HepG2 (cell line): ENCODE measurements around the gene DNAJC12. TPM values are rescaled to one million over a fixed set of nuclear protein-coding genes. Genes with fewer than 3 reads are reported as not detected.

Experiments
- ARID2 ChIP-seq: sonication (generic); formaldehyde crosslinking; IDR thresholded peaks from 2 replicates; pipeline ENCODE4 v1.8.1; 2022; ENCODE audit warnings: mild to moderate bottlenecking, missing genetic modification reagents, borderline replicate concordance
- GZF1 ChIP-seq: sonication (generic); formaldehyde crosslinking; IDR thresholded peaks from 2 replicates; pipeline ENCODE4 v1.5.1; 2020; ENCODE audit warnings: mild to moderate bottlenecking, missing genetic modification reagents
- KLF16 ChIP-seq, 2 experiments: sonication (generic) in 1 of 2; formaldehyde crosslinking in 1 of 2; IDR thresholded peaks; 2 replicates each; pipeline versions ENCODE4 v1.6.1 to v1.8.0; 2016 to 2023; ENCODE audit warnings: missing genetic modification reagents in 2 of 2, missing compliant biosample characterization in 1 of 2
- MAZ ChIP-seq, 2 experiments: sonication (generic) in 1 of 2; formaldehyde crosslinking in 1 of 2; IDR thresholded peaks; 2 replicates each; pipeline versions ENCODE4 v1.5.0 to v1.6.1; 2012 to 2020; ENCODE audit warnings: low read depth in 2 of 2, mild to moderate bottlenecking in 2 of 2, borderline replicate concordance in 1 of 2, improper control_type of control experiment in 1 of 2, low read length in 1 of 2, missing genetic modification reagents in 1 of 2, moderate library complexity in 1 of 2
- NFATC3 ChIP-seq: sonication (generic); formaldehyde crosslinking; IDR thresholded peaks from 2 replicates; pipeline ENCODE4 v1.5.1; 2020; ENCODE audit warnings: mild to moderate bottlenecking, missing genetic modification reagents
- SALL1 ChIP-seq: sonication (generic); formaldehyde crosslinking; IDR thresholded peaks from 2 replicates; pipeline ENCODE4 v1.8.0; 2022; ENCODE audit warnings: mild to moderate bottlenecking, missing genetic modification reagents
- SAP130 ChIP-seq: IDR thresholded peaks from 2 replicates; pipeline ENCODE4 v1.6.1; 2016; ENCODE audit warnings: low read depth
- SMC3 ChIP-seq: IDR thresholded peaks from 2 replicates; pipeline ENCODE4 v1.6.1; 2011; ENCODE audit warnings: low read length, improper control_type of control experiment
- SRF ChIP-seq: IDR thresholded peaks from 2 replicates; pipeline ENCODE4 v1.6.1; 2011; ENCODE audit warnings: mild to moderate bottlenecking, low read depth, low read length, moderate library complexity
- THYN1 ChIP-seq: sonication (generic); formaldehyde crosslinking; IDR thresholded peaks from 2 replicates; pipeline ENCODE4 v1.8.1; 2023; ENCODE audit warnings: low read depth, mild to moderate bottlenecking, moderate library complexity, missing genetic modification reagents, borderline replicate concordance
- ZNF34 ChIP-seq: sonication (generic); formaldehyde crosslinking; IDR thresholded peaks from 2 replicates; pipeline ENCODE4 v1.4.0; 2020; ENCODE audit warnings: mild to moderate bottlenecking, missing genetic modification reagents, borderline replicate concordance
- ZNF605 ChIP-seq: sonication (generic); formaldehyde crosslinking; IDR thresholded peaks from 2 replicates; pipeline ENCODE4 v1.8.0; 2022; ENCODE audit warnings: mild to moderate bottlenecking, missing genetic modification reagents
- ZNF766 ChIP-seq: sonication (generic); formaldehyde crosslinking; IDR thresholded peaks from 2 replicates; pipeline ENCODE4 v1.5.0; 2020; ENCODE audit warnings: missing genetic modification reagents, borderline replicate concordance
- polyA plus RNA-seq, 8 experiments: library from polyadenylated mRNA; depleted of rRNA in 3 of 8; stranded (reverse) in 7 of 8; unstranded in 1 of 8; fragments of >200 nt; fragmentation: Illumina TruSeq in 4 of 8; extraction: Trizol in 4 of 8; gene quantifications; 2 replicates each; pipeline versions ENCODE4 v1.2.1 to v1.2.3, GENCODE V29; 2011 to 2016; ENCODE audit warnings: low read depth in 4 of 8, missing spikeins in 1 of 8, mixed read lengths in 1 of 8; ENCODE audit not compliant: insufficient read depth in 1 of 8
- total RNA-seq, 5 experiments: library from RNA; depleted of rRNA; stranded (reverse); fragments of >200 nt; fragmentation: Illumina TruSeq; extraction: Trizol; gene quantifications; 2 replicates each; pipeline ENCODE4 v1.2.3, GENCODE V29; 2016; ENCODE audit warnings: low read depth in 1 of 5
- TF ChIP-seq, protein P1 (sequence below): sonication (generic); formaldehyde crosslinking; IDR thresholded peaks from 2 replicates; pipeline ENCODE4 v1.8.1; 2023; ENCODE audit warnings: mild to moderate bottlenecking, missing genetic modification reagents
- TF ChIP-seq, protein P2 (sequence below): sonication (generic); formaldehyde crosslinking; IDR thresholded peaks from 2 replicates; pipeline ENCODE4 v1.4.0; 2020; ENCODE audit warnings: missing genetic modification reagents, borderline replicate concordance
- TF ChIP-seq, protein P3 (sequence below): IDR thresholded peaks from 2 replicates; pipeline ENCODE4 v1.6.1; 2016; ENCODE audit warnings: mild to moderate bottlenecking, missing biosample characterization, missing genetic modification reagents
- TF ChIP-seq, protein P4 (sequence below): IDR thresholded peaks from 2 replicates; pipeline ENCODE4 v1.6.1; 2016; ENCODE audit warnings: low read depth, control low read depth
- TF ChIP-seq, protein P5 (sequence below): sonication (generic); formaldehyde crosslinking; IDR thresholded peaks from 2 replicates; pipeline ENCODE4 v1.5.0; 2020; ENCODE audit warnings: missing genetic modification reagents
- TF ChIP-seq, protein P6 (sequence below): sonication (generic); formaldehyde crosslinking; IDR thresholded peaks from 2 replicates; pipeline ENCODE4 v1.4.0; 2020; ENCODE audit warnings: missing genetic modification reagents

DNAJC12 gene
- total and polyA plus RNA-seq, 2 of the 13 experiments (the other 11 are each of a cell fraction or from before 2014, with no cell fraction given), result 11.6 to 43.9 TPM

DNA sequence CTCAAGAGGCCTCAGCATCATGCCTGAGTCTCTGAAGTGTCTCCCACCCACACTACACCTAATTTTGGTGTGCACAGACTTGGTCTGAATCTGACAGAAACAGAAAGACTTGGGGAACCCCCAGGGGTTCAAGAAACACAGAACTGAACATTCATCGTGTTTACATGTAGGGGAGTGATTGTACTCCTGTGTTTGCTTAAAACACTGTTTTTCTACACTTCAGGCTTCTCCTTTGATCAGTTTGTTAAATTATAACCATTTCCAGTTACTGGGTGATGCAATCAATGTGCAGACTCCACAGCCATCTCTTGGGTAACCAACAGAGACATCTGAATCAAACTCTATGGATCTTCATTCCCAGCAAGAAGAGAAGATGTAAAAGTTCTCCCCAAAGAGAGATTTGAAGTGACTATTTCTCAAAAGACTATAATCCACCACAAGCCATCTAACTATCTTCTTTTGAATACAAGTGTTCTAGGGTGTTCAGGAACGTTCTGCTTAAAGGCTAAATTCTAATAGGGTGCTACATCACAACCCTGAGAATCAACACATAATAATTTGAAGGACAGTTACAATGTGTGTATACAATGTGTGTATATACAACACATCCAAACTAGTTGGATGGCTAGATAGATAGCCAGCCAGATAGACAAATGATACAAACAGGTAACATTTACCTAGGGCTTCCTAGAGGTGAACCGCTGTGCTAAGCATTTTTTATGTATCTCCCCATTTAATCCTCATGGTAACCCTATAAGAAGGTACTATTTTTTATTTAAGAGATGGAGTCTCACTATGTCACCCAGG lies 34.2 kb downstream of the DNAJC12 start (continued):
- TF ChIP-seq ZNF34 (CRISPR knock-in tag) (0 out of 2 replicates have a peak, but pooled peaks have one; percentile 69), SMC3 (peak; percentile 37; the same call in 1 of the 2 replicates), SALL1 (peak; percentile 41; the same call in 1 of the 2 replicates), SAP130 (peak; percentile 90), GZF1 (CRISPR knock-in tag) (no peak), ARID2 (CRISPR knock-in tag) (no peak), THYN1 (no peak), ZNF766 (CRISPR knock-in tag) (no peak), SRF (no peak), KLF16 (CRISPR knock-in tag; IDR thresholded peaks at IDR 0.05) (peak in 1 of 2 experiments; percentile 97; a peak in 2 of 4 replicates), NFATC3 (CRISPR knock-in tag) (no peak), MAZ (IDR thresholded peaks at IDR 0.05; ENCODE audit: borderline replicate concordance, low read depth, low read length) (no peak), MAZ (CRISPR knock-in tag; IDR thresholded peaks at IDR 0.05; ENCODE audit: low read depth) (no peak), ZNF605 (CRISPR knock-in tag) (no peak; the same call in 1 of the 2 replicates)
- TF ChIP-seq, protein P1, sequence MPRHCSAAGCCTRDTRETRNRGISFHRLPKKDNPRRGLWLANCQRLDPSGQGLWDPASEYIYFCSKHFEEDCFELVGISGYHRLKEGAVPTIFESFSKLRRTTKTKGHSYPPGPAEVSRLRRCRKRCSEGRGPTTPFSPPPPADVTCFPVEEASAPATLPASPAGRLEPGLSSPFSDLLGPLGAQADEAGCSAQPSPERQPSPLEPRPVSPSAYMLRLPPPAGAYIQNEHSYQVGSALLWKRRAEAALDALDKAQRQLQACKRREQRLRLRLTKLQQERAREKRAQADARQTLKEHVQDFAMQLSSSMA (CRISPR knock-in tag), result no peak
- TF ChIP-seq, protein P2, sequence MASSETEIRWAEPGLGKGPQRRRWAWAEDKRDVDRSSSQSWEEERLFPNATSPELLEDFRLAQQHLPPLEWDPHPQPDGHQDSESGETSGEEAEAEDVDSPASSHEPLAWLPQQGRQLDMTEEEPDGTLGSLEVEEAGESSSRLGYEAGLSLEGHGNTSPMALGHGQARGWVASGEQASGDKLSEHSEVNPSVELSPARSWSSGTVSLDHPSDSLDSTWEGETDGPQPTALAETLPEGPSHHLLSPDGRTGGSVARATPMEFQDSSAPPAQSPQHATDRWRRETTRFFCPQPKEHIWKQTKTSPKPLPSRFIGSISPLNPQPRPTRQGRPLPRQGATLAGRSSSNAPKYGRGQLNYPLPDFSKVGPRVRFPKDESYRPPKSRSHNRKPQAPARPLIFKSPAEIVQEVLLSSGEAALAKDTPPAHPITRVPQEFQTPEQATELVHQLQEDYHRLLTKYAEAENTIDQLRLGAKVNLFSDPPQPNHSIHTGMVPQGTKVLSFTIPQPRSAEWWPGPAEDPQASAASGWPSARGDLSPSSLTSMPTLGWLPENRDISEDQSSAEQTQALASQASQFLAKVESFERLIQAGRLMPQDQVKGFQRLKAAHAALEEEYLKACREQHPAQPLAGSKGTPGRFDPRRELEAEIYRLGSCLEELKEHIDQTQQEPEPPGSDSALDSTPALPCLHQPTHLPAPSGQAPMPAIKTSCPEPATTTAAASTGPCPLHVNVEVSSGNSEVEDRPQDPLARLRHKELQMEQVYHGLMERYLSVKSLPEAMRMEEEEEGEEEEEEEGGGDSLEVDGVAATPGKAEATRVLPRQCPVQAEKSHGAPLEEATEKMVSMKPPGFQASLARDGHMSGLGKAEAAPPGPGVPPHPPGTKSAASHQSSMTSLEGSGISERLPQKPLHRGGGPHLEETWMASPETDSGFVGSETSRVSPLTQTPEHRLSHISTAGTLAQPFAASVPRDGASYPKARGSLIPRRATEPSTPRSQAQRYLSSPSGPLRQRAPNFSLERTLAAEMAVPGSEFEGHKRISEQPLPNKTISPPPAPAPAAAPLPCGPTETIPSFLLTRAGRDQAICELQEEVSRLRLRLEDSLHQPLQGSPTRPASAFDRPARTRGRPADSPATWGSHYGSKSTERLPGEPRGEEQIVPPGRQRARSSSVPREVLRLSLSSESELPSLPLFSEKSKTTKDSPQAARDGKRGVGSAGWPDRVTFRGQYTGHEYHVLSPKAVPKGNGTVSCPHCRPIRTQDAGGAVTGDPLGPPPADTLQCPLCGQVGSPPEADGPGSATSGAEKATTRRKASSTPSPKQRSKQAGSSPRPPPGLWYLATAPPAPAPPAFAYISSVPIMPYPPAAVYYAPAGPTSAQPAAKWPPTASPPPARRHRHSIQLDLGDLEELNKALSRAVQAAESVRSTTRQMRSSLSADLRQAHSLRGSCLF, result no peak
- TF ChIP-seq, protein P3, sequence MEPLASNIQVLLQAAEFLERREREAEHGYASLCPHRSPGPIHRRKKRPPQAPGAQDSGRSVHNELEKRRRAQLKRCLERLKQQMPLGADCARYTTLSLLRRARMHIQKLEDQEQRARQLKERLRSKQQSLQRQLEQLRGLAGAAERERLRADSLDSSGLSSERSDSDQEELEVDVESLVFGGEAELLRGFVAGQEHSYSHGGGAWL (CRISPR knock-in tag), result no peak
- TF ChIP-seq, protein P4, sequence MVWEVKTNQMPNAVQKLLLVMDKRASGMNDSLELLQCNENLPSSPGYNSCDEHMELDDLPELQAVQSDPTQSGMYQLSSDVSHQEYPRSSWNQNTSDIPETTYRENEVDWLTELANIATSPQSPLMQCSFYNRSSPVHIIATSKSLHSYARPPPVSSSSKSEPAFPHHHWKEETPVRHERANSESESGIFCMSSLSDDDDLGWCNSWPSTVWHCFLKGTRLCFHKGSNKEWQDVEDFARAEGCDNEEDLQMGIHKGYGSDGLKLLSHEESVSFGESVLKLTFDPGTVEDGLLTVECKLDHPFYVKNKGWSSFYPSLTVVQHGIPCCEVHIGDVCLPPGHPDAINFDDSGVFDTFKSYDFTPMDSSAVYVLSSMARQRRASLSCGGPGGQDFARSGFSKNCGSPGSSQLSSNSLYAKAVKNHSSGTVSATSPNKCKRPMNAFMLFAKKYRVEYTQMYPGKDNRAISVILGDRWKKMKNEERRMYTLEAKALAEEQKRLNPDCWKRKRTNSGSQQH (CRISPR knock-in tag), result no peak
- TF ChIP-seq, protein P5, sequence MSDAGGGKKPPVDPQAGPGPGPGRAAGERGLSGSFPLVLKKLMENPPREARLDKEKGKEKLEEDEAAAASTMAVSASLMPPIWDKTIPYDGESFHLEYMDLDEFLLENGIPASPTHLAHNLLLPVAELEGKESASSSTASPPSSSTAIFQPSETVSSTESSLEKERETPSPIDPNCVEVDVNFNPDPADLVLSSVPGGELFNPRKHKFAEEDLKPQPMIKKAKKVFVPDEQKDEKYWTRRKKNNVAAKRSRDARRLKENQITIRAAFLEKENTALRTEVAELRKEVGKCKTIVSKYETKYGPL (CRISPR knock-in tag), result no peak
- TF ChIP-seq, protein P6, sequence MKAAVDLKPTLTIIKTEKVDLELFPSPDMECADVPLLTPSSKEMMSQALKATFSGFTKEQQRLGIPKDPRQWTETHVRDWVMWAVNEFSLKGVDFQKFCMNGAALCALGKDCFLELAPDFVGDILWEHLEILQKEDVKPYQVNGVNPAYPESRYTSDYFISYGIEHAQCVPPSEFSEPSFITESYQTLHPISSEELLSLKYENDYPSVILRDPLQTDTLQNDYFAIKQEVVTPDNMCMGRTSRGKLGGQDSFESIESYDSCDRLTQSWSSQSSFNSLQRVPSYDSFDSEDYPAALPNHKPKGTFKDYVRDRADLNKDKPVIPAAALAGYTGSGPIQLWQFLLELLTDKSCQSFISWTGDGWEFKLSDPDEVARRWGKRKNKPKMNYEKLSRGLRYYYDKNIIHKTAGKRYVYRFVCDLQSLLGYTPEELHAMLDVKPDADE (CRISPR knock-in tag), result no peak
